Mesendoderm (in vitro differentiated cells): ENCODE results near the gene SPOUT1. TPM values are rescaled to one million over a fixed set of nuclear protein-coding genes. Genes with fewer than 3 reads are reported as not detected.
"Not testable (repeated sequence)": the region's sequence is repeated elsewhere in the genome, so short reads cannot be mapped to it uniquely, and the experiment has no call there.

ENCODE experiments used
- DNase-seq: peaks from one replicate; pipeline ENCODE4 v3.0.0; 2013
- H2AK5ac ChIP-seq: 2 replicates; pipeline ENCODE4 v1.6.1; 2013; ENCODE audit warnings: low read length, inconsistent platforms
- H2BK120ac ChIP-seq: 2 replicates; pipeline ENCODE4 v1.6.1; 2013; ENCODE audit warnings: low read depth, mild to moderate bottlenecking, low read length, moderate library complexity, mixed read lengths
- H2BK15ac ChIP-seq: replicated peaks from 2 replicates; pipeline ENCODE4 v1.6.1; 2013; ENCODE audit warnings: low read depth, mild to moderate bottlenecking, moderate library complexity
- H2BK5ac ChIP-seq: 2 replicates; pipeline ENCODE4 v1.6.1; 2013; ENCODE audit warnings: low read length, inconsistent platforms
- H3K18ac ChIP-seq: 2 replicates; pipeline ENCODE4 v1.6.1; 2013; ENCODE audit warnings: mild to moderate bottlenecking, low read length, mixed read lengths
- H3K23ac ChIP-seq: one replicate; pipeline ENCODE4 v1.6.1; 2013; ENCODE audit warnings: low read length
- H3K27ac ChIP-seq: 2 replicates; pipeline ENCODE4 v1.5.1; 2013; ENCODE audit warnings: low read depth, mild to moderate bottlenecking, inconsistent platforms, low read length, moderate library complexity
- H3K27me3 ChIP-seq: 2 replicates; pipeline ENCODE4 v1.6.1; 2013; ENCODE audit warnings: low read length, control low read depth, mild to moderate bottlenecking, inconsistent platforms; ENCODE audit not compliant: insufficient read depth, poor library complexity
- H3K36me3 ChIP-seq: 2 replicates; pipeline ENCODE4 v1.6.1; 2013; ENCODE audit warnings: low read length, inconsistent platforms; ENCODE audit not compliant: control insufficient read depth, insufficient read depth
- H3K4ac ChIP-seq: one replicate; pipeline ENCODE4 v1.6.1; 2013; ENCODE audit warnings: low read depth, mild to moderate bottlenecking, low read length, moderate library complexity
- H3K4me1 ChIP-seq: 2 replicates; pipeline ENCODE4 v1.6.1; 2013; ENCODE audit warnings: low read depth, low read length, inconsistent platforms; ENCODE audit not compliant: control insufficient read depth
- H3K4me2 ChIP-seq: 2 replicates; pipeline ENCODE4 v1.6.1; 2013; ENCODE audit warnings: low read length
- H3K4me3 ChIP-seq: 2 replicates; pipeline ENCODE4 v1.5.1; 2013; ENCODE audit warnings: mild to moderate bottlenecking, low read length
- H3K56ac ChIP-seq: one replicate; pipeline ENCODE4 v1.6.1; 2013; ENCODE audit warnings: low read length
- H3K79me1 ChIP-seq: 2 replicates; pipeline ENCODE4 v1.6.1; 2013; ENCODE audit warnings: low read length, inconsistent platforms
- H3K79me2 ChIP-seq: 2 replicates; pipeline ENCODE4 v1.6.1; 2013; ENCODE audit warnings: mild to moderate bottlenecking, low read length; ENCODE audit not compliant: control insufficient read depth, insufficient read depth
- H3K9ac ChIP-seq: 2 replicates; pipeline ENCODE4 v1.6.1; 2013; ENCODE audit warnings: low read length, inconsistent platforms
- H4K5ac ChIP-seq: one replicate; pipeline ENCODE4 v1.6.1; 2013; ENCODE audit warnings: low read length
- H4K8ac ChIP-seq: one replicate; pipeline ENCODE4 v1.6.1; 2013; ENCODE audit warnings: low read depth, mild to moderate bottlenecking, control low read depth, low read length, moderate library complexity
- WGBS: extraction: QIAGEN DNeasy Blood & Tissue Kit; methylation state at CpG from one replicate; pipeline ENCODE4 v1.1.7; 2013; ENCODE audit warnings: low lambda C conversion rate, missing lambda C conversion rate; ENCODE audit not compliant: insufficient coverage; ENCODE audit errors: extremely low coverage; 5-methylcytosine and 5-hydroxymethylcytosine counted together
- polyA plus RNA-seq, 2 experiments: library from polyadenylated mRNA; stranded (reverse); fragments of 200-250 nt; gene quantifications; one replicate each; pipeline ENCODE4 v1.2.3, GENCODE V29; 2013

Gene SPOUT1
- 22.9 TPM for polyA plus RNA-seq (2013, experiment 1 of 2)
- polyA plus RNA-seq (2013, experiment 2 of 2) = 22.4 TPM

GRCh38 chr9:128829477-128830251, at the start of gene SPOUT1:
Gene SPOUT1, minus strand, starts transcription at chr9:128829794. Its CDS starts 14 bp downstream, at chr9:128829780.
- no peak within 1 kb of the TSS for H2BK120ac ChIP-seq
- no peak within 1 kb of the TSS for H4K8ac ChIP-seq
- peaks cover 7% of the 10 kb centered on the region for H3K79me2 ChIP-seq
- H3K4ac ChIP-seq = peak within 1 kb of the TSS; percentile 66
- no CpG with 5 or more reads among the region's 56 CpGs for WGBS
- H3K36me3 ChIP-seq = peaks cover 5% of the 10 kb centered on the region
- H3K56ac ChIP-seq = peak within 1 kb of the TSS; percentile 95
- no peaks in the 10 kb centered on the region for H3K4me1 ChIP-seq
- peak within 1 kb of the TSS; percentile 46 for H3K27ac ChIP-seq
- H3K4me2 ChIP-seq = peak within 1 kb of the TSS; percentile 85
- no peak within 1 kb of the TSS for H2BK15ac ChIP-seq
- peaks cover 8% of the 10 kb centered on the region for H3K79me1 ChIP-seq
- H2BK5ac ChIP-seq = no peak within 1 kb of the TSS
- H4K5ac ChIP-seq = no peak within 1 kb of the TSS
- H3K9ac ChIP-seq = peak within 1 kb of the TSS; percentile 90
- H3K23ac ChIP-seq = no peak within 1 kb of the TSS
- H2AK5ac ChIP-seq = no peak within 1 kb of the TSS
- peak within 1 kb of the TSS; percentile 39 for H3K18ac ChIP-seq
- H3K27me3 ChIP-seq = no peaks in the 10 kb centered on the region
- DNase-seq = peak; percentile 96
- H3K4me3 ChIP-seq = peak within 1 kb of the TSS; percentile 86

DNA sequence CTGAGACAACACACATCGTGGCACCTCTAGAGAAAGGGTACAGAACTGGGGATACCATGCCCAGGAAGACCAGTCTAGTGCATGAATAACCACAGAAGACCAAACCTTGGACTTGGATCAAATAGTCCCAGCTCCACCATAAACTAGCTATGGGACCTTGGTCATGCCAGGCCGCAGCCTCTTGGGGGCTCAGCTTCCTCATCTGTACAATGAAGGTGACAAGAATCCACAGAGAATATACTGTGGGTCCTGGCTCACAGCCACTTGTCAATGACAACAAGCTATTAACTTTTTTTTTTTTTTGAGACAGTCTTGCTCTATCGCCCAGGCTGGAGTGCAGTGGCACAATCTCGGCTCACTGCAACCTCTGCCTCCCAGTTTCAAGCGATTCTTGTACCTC, 48.3 kb upstream of the SPOUT1 start:
- peaks cover 10% of the 10 kb centered on the region for H3K79me1 ChIP-seq
- H3K18ac ChIP-seq = no peak overlapping the region
- H3K56ac ChIP-seq = no peak overlapping the region
- no peak overlapping the region for H2BK5ac ChIP-seq
- no peaks in the 10 kb centered on the region for H3K4me1 ChIP-seq
- no peak overlapping the region for H4K8ac ChIP-seq
- no peak overlapping the region for H3K23ac ChIP-seq
- H3K4ac ChIP-seq = no peak overlapping the region
- H3K4me2 ChIP-seq = no peak overlapping the region
- no peaks in the 10 kb centered on the region for H3K27me3 ChIP-seq
- H2BK15ac ChIP-seq = no peak overlapping the region
- no peak overlapping the region for H2AK5ac ChIP-seq
- no peak overlapping the region for H4K5ac ChIP-seq
- H3K36me3 ChIP-seq = no peaks in the 10 kb centered on the region
- peaks cover 16% of the 10 kb centered on the region for H3K79me2 ChIP-seq
- H3K4me3 ChIP-seq = no peak overlapping the region
- no CpG with 5 or more reads among the region's 5 CpGs for WGBS
- H2BK120ac ChIP-seq = no peak overlapping the region
- H3K27ac ChIP-seq = no peak overlapping the region
- no peak for DNase-seq
- H3K9ac ChIP-seq = no peak overlapping the region

DNA sequence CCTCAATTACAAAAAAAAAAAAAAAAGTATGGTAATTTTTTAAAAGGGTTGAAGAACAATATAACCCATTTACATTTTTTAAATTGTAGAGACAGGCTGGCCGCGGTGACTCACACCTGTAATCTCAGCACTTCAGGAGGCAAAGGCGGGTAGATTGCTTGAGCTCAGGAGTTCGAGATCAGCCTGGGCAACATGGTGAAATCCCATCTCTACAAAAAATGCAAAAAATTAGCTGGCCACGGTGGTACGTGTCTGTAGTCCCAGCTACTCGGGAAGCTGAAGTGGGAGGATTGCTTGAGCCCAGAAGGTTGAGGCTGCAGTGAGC, 41.3 kb upstream of the SPOUT1 start:
- not testable (repeated sequence) for H3K27ac ChIP-seq, H3K9ac ChIP-seq, H4K5ac ChIP-seq, DNase-seq, H3K18ac ChIP-seq, H3K36me3 ChIP-seq, H2AK5ac ChIP-seq, H3K56ac ChIP-seq, H3K4me1 ChIP-seq, H3K4me2 ChIP-seq, H2BK5ac ChIP-seq, H2BK15ac ChIP-seq, H3K79me2 ChIP-seq, H3K4me3 ChIP-seq, H3K79me1 ChIP-seq, H4K8ac ChIP-seq, H3K27me3 ChIP-seq, H3K4ac ChIP-seq, H3K23ac ChIP-seq, H2BK120ac ChIP-seq
- no CpG with 5 or more reads among the region's 7 CpGs for WGBS

DNA sequence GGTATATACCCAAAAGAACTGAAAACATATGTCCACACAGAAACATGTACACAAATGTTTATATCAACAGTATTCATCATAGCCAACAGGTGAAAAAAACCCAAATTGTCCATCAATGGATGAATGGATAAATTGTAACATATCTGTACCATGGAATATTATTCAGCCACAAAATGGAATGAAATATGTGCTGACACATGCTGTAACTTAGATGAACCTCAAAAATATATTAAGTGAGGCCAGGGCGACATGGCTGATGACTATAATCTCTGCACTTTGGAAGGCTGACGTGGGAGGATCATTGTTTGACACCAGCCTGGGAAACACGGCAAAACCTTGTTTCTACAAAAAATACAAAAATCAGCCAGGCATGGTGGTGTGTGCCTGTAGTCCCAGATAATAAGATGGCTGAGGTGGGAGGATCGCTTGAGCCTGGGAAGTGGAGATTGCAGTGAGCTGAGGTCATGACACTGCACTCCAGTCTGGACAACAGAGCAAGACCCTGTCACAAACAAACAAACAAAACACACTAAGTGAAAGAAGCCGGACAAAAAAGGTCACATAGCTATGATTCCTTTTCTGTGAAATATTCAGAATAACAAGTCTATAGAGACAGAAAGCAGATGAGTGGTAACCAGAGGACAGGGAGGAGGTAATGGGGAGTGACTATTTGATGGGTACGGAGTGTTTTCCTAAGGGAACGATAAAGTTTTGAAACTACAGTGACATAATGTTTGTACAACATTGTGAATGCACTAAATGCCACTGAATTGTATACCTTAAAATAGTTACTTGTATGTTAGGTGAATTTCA, 40.7 kb upstream of the SPOUT1 start:
- H3K56ac ChIP-seq = no peak overlapping the region
- no peak overlapping the region for H3K4me2 ChIP-seq
- H4K5ac ChIP-seq = no peak overlapping the region
- H3K23ac ChIP-seq = no peak overlapping the region
- H4K8ac ChIP-seq = no peak overlapping the region
- no peak overlapping the region for H3K4ac ChIP-seq
- H2BK120ac ChIP-seq = no peak overlapping the region
- WGBS = no CpG with 5 or more reads among the region's 7 CpGs
- no peaks in the 10 kb centered on the region for H3K4me1 ChIP-seq
- H3K27me3 ChIP-seq = no peaks in the 10 kb centered on the region
- H3K79me1 ChIP-seq = no peaks in the 10 kb centered on the region
- no peak overlapping the region for H2BK15ac ChIP-seq
- DNase-seq = no peak
- H3K27ac ChIP-seq = no peak overlapping the region
- H2AK5ac ChIP-seq = no peak overlapping the region
- H3K18ac ChIP-seq = no peak overlapping the region
- H3K9ac ChIP-seq = no peak overlapping the region
- no peak overlapping the region for H3K4me3 ChIP-seq
- no peak overlapping the region for H2BK5ac ChIP-seq
- no peaks in the 10 kb centered on the region for H3K36me3 ChIP-seq
- H3K79me2 ChIP-seq = no peaks in the 10 kb centered on the region

DNA sequence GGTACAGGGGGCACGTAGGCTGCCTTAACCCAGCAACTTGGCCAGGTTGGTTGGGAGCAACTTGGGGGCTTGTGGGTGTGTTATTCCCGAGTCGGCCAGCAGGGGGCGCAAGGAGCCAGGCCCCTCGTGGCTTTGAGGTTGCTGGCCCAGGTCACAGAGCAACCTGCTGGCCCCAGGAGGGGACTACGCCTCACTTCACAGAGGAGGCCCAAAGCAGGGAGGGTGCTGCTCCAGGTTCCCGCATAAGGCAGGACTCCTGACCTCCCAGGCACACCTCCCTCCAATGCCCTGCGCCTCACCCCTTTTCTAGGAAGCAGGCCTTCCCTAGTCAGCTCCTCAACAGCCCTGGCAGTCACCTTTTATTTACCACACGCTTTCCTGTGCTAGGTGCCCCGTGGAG, 34.1 kb upstream of the SPOUT1 start:
- no peak overlapping the region for H2BK120ac ChIP-seq
- H4K8ac ChIP-seq = no peak overlapping the region
- peaks cover 6% of the 10 kb centered on the region for H3K79me1 ChIP-seq
- H3K4me1 ChIP-seq = no peaks in the 10 kb centered on the region
- no peak overlapping the region for H3K4ac ChIP-seq
- no peak overlapping the region for H3K56ac ChIP-seq
- no peak overlapping the region for H3K9ac ChIP-seq
- no peak overlapping the region for H3K27ac ChIP-seq
- no peaks in the 10 kb centered on the region for H3K27me3 ChIP-seq
- no peaks in the 10 kb centered on the region for H3K36me3 ChIP-seq
- peak; percentile 91 for DNase-seq
- WGBS = no CpG with 5 or more reads among the region's 10 CpGs
- peaks cover 2% of the 10 kb centered on the region for H3K79me2 ChIP-seq
- no peak overlapping the region for H2BK5ac ChIP-seq
- no peak overlapping the region for H2AK5ac ChIP-seq
- no peak overlapping the region for H2BK15ac ChIP-seq
- H3K18ac ChIP-seq = no peak overlapping the region
- no peak overlapping the region for H3K23ac ChIP-seq
- no peak overlapping the region for H3K4me2 ChIP-seq
- no peak overlapping the region for H4K5ac ChIP-seq
- no peak overlapping the region for H3K4me3 ChIP-seq
